Measurements from ENCODE around the gene NRG3.
"Not testable (repeated sequence)": the region's sequence is repeated elsewhere in the genome, so short reads cannot be mapped to it uniquely, and the experiment has no call there.

NRG3 gene

DNA sequence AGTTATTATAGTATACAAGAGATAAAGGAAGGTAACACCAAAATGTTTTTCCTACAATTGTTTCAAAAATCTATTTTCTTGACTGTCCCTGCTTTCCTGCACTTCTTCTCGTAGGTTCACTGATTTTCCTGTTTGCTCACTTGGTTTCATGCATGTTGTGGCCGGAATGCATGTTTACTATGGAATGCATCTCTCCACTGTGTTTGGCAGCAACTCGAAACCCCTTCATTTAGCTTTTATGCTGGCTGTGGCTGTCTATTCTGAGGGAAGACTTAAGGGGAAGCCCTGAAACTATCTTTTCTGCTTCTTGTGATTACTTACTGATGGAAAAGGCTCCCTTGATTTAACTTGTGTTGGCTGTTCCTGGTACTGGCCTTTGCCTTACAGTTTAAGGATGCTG lies 120.3 kb downstream of the NRG3 start:
- Histone ChIP-seq H3K9me3 (ENCODE audit: low read depth, low read length) (no peaks in the 10 kb centered on the region), H3K27ac (no peak overlapping the region), H3K9ac (ENCODE audit: insufficient read length) (no peak overlapping the region), H3K36me3 (ENCODE audit: insufficient read depth, low read length) (no peaks in the 10 kb centered on the region), H3K4me3 (no peak overlapping the region)
- no peak for DNase-seq (ENCODE audit: low read depth, low spot score)
- TF ChIP-seq EZH2 (IDR thresholded peaks at IDR 0.05) (no peak), FOXP2 (optimal IDR thresholded peaks at IDR 0.05; ENCODE audit: control extremely low read depth, extremely low read length, insufficient read depth) (no peak), POLR2AphosphoS5 (IDR thresholded peaks at IDR 0.05; ENCODE audit: borderline replicate concordance, low read depth, low read length) (no peak)

DNA sequence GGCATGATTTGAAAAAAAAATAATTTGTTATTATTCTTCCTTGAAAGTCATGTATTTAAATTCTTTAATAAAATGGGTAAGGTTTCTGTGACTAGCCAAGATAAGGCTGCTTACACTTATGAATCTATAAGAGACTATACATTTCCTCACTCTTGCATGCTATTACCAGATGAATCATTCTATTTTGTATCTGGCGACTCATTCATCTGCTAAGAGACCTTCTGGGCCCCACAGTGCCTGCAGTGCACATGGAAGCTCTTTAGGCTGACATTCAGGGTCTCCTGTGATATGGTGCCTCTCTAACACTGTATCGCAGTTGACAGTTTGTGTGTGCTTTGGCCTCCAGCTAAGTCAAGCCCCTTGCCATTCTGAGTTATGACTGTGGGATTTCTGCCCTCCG lies 121.9 kb downstream of the NRG3 start:
- H3K36me3 ChIP-seq (ENCODE audit: insufficient read depth, low read length): no peaks in the 10 kb centered on the region
- no peak for DNase-seq (ENCODE audit: low read depth, low spot score)
- H3K9ac ChIP-seq (ENCODE audit: insufficient read length): no peak overlapping the region
- TF ChIP-seq POLR2AphosphoS5 (IDR thresholded peaks at IDR 0.05; ENCODE audit: borderline replicate concordance, low read depth, low read length): no peak
- TF ChIP-seq EZH2 (IDR thresholded peaks at IDR 0.05): no peak
- no peak for TF ChIP-seq FOXP2 (optimal IDR thresholded peaks at IDR 0.05; ENCODE audit: control extremely low read depth, extremely low read length, insufficient read depth)
- no peak overlapping the region for H3K4me3 ChIP-seq
- H3K27ac ChIP-seq: no peak overlapping the region
- no peaks in the 10 kb centered on the region for H3K9me3 ChIP-seq (ENCODE audit: low read depth, low read length)

DNA sequence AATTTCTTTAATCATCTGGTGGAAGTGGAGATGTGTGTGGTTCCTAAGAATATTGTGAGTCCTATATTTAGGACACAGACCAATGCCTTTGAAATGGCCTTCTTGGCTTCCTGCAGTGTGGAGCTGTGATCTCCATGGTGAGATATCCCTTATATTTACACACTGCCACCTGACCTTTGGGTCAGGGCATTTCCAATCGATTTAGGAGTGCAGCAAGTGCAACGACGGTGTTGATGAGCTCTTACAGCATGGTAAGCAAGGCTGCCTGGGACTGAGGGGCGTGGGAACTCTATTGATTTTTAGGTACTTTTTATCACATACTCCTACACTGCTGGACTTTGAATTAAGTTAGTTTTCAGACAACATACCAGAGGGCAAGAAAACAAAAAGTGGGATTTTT lies 146.0 kb downstream of the NRG3 start:
- no peak for TF ChIP-seq EZH2 (IDR thresholded peaks at IDR 0.05)
- no peak for TF ChIP-seq POLR2AphosphoS5 (IDR thresholded peaks at IDR 0.05; ENCODE audit: borderline replicate concordance, low read depth, low read length)
- TF ChIP-seq FOXP2 (optimal IDR thresholded peaks at IDR 0.05; ENCODE audit: control extremely low read depth, extremely low read length, insufficient read depth): no peak
- DNase-seq (ENCODE audit: low read depth, low spot score): no peak
- Histone ChIP-seq H3K27ac (no peak overlapping the region), H3K36me3 (ENCODE audit: insufficient read depth, low read length) (no peaks in the 10 kb centered on the region), H3K4me3 (no peak overlapping the region), H3K9ac (ENCODE audit: insufficient read length) (no peak overlapping the region), H3K9me3 (ENCODE audit: low read depth, low read length) (no peaks in the 10 kb centered on the region)

DNA sequence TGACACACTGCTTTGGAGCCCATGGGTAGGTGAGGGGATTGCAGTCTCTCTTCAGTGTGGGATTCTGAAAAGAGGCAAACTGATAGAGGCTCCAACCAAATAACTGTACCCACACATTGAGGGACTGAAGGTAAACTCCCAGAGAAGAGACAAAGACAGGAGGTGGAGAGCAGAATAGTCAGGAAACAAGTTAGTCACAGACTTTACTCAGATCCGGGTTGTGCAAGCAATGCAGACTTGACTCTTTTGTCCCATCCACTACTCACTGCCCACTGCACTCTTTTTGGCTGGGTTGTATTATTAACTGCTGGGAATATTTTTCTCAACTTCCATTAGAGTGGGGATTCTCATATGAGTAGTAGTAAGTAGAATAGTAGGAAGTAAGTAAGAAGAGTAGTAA lies 152.7 kb downstream of the NRG3 start:
- Histone ChIP-seq H3K9me3 (ENCODE audit: low read depth, low read length) (no peaks in the 10 kb centered on the region), H3K36me3 (ENCODE audit: insufficient read depth, low read length) (no peaks in the 10 kb centered on the region), H3K27ac (no peak overlapping the region), H3K9ac (ENCODE audit: insufficient read length) (no peak overlapping the region), H3K4me3 (no peak overlapping the region)
- no peak for TF ChIP-seq FOXP2 (optimal IDR thresholded peaks at IDR 0.05; ENCODE audit: control extremely low read depth, extremely low read length, insufficient read depth)
- TF ChIP-seq EZH2 (IDR thresholded peaks at IDR 0.05): no peak
- no peak for TF ChIP-seq POLR2AphosphoS5 (IDR thresholded peaks at IDR 0.05; ENCODE audit: borderline replicate concordance, low read depth, low read length)
- DNase-seq (ENCODE audit: low read depth, low spot score): no peak

DNA sequence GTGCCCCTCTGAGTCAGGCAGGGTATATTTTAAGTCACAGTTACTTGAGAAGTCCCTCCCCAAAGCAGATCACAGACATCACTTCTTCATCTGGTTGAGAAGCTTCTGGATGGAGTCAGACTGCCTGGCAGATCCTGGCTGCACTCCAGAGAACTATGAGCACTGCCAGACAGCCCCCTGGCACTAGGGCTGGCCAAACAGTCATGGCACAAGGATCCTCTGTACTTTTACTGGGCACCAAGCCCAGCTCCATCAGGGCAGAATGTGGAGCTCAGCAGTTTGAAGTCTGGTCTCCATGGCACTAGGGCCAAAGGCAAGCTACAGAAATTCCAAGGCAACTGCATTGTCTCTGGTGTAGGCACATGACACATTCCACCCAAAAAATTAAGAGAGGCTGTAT lies 162.1 kb downstream of the NRG3 start:
- no peak overlapping the region for H3K9ac ChIP-seq (ENCODE audit: insufficient read length)
- no peak overlapping the region for H3K27ac ChIP-seq
- no peaks in the 10 kb centered on the region for H3K9me3 ChIP-seq (ENCODE audit: low read depth, low read length)
- no peak overlapping the region for H3K4me3 ChIP-seq
- no peaks in the 10 kb centered on the region for H3K36me3 ChIP-seq (ENCODE audit: insufficient read depth, low read length)
- DNase-seq (ENCODE audit: low read depth, low spot score): no peak
- TF ChIP-seq POLR2AphosphoS5 (IDR thresholded peaks at IDR 0.05; ENCODE audit: borderline replicate concordance, low read depth, low read length) (no peak), FOXP2 (optimal IDR thresholded peaks at IDR 0.05; ENCODE audit: control extremely low read depth, extremely low read length, insufficient read depth) (no peak), EZH2 (IDR thresholded peaks at IDR 0.05) (no peak)

DNA sequence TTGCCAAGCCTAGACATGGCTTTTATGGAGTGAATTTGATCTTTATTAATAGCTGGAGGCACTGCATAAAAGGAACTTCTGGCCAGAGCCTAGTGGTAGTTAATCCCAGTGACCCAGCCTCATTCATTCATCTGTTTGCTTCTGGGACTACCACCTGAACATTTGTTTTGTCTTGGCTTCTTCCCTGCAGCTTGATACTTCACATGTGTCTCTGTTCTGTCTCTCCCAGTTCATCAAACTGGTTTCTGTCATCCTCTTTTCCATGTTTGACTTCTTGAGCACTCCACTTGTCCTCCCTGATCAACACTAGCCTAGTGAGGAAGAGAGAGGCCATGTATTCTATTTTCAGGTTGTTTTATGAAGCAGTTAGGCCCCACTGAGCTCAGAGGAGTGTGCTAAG lies 163.6 kb downstream of the NRG3 start:
- no peak for DNase-seq (ENCODE audit: low read depth, low spot score)
- Histone ChIP-seq H3K36me3 (ENCODE audit: insufficient read depth, low read length) (no peaks in the 10 kb centered on the region), H3K9me3 (ENCODE audit: low read depth, low read length) (no peaks in the 10 kb centered on the region), H3K9ac (ENCODE audit: insufficient read length) (no peak overlapping the region), H3K27ac (no peak overlapping the region), H3K4me3 (no peak overlapping the region)
- TF ChIP-seq EZH2 (IDR thresholded peaks at IDR 0.05) (no peak), FOXP2 (optimal IDR thresholded peaks at IDR 0.05; ENCODE audit: control extremely low read depth, extremely low read length, insufficient read depth) (no peak)

DNA sequence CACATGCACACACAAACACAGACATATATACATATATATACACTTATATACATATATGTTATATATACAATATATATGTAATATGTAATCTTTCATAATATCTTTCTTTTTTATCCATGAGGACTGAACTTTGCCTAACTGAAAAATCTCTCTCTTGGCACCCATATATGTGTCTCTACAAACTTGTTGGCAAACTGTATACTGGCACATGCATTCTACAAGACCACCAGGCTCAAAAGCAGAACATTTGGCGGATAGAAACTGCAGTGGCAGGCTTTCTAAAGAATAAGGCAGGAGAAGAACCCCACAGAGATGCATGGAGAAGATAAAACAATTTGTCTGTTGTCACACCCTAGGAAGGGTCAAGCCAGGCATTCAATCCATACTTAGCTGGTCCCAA lies 165.3 kb downstream of the NRG3 start:
- TF ChIP-seq FOXP2 (optimal IDR thresholded peaks at IDR 0.05; ENCODE audit: control extremely low read depth, extremely low read length, insufficient read depth): no peak
- DNase-seq (ENCODE audit: low read depth, low spot score): no peak
- H3K9me3 ChIP-seq (ENCODE audit: low read depth, low read length): no peaks in the 10 kb centered on the region
- no peak overlapping the region for H3K9ac ChIP-seq (ENCODE audit: insufficient read length)
- H3K4me3 ChIP-seq: no peak overlapping the region
- no peaks in the 10 kb centered on the region for H3K36me3 ChIP-seq (ENCODE audit: insufficient read depth, low read length)
- H3K27ac ChIP-seq: no peak overlapping the region

DNA sequence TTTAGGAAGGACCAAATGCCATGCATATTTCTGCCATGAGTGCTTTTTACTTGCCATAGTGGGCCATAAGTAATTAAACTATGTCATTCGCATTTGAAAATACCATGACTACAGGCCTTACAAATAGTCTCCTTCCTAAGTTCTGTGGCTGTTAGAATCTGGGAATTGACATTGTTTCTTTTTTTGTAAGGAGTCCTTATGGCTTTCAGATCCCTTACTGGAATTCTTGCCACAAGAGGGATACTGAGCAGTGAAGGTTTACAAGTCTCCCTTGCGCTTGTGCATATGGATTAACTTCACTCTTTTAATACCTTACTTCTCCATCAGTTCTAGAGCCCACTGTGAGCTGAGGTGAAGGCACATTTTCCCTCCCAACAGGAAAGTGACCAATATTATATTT lies 166.0 kb downstream of the NRG3 start:
- Histone ChIP-seq H3K4me3 (no peak overlapping the region), H3K9me3 (ENCODE audit: low read depth, low read length) (no peaks in the 10 kb centered on the region), H3K27ac (no peak overlapping the region), H3K36me3 (ENCODE audit: insufficient read depth, low read length) (no peaks in the 10 kb centered on the region), H3K9ac (ENCODE audit: insufficient read length) (no peak overlapping the region)
- TF ChIP-seq FOXP2 (optimal IDR thresholded peaks at IDR 0.05; ENCODE audit: control extremely low read depth, extremely low read length, insufficient read depth) (no peak), EZH2 (IDR thresholded peaks at IDR 0.05) (no peak), POLR2AphosphoS5 (IDR thresholded peaks at IDR 0.05; ENCODE audit: borderline replicate concordance, low read depth, low read length) (no peak)
- no peak for DNase-seq (ENCODE audit: low read depth, low spot score)

DNA sequence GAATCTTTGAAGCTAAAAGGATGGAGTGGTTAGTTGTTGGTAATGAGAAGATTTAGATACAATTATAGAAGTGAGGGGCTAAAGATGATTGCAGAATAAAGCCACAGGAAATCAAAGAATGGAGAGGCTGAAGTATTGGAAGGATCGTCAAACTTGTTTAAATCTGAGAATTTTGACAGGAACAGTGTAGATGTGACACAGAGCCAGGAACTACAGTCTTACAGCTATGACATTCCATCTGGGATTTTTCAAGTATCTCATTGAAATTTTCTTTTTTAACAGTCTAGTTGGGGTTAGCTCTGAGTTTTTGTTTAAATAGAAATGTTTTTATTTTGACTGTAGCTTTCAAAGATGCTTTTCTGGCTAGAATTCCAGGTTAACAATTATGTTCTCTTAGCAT lies 181.4 kb downstream of the NRG3 start:
- H3K4me3 ChIP-seq: no peak overlapping the region
- H3K9ac ChIP-seq (ENCODE audit: insufficient read length): no peak overlapping the region
- H3K27ac ChIP-seq: no peak overlapping the region
- no peak for DNase-seq (ENCODE audit: low read depth, low spot score)
- H3K36me3 ChIP-seq (ENCODE audit: insufficient read depth, low read length): no peaks in the 10 kb centered on the region
- no peaks in the 10 kb centered on the region for H3K9me3 ChIP-seq (ENCODE audit: low read depth, low read length)
- TF ChIP-seq POLR2AphosphoS5 (IDR thresholded peaks at IDR 0.05; ENCODE audit: borderline replicate concordance, low read depth, low read length): no peak
- TF ChIP-seq EZH2 (IDR thresholded peaks at IDR 0.05): no peak
- TF ChIP-seq FOXP2 (optimal IDR thresholded peaks at IDR 0.05; ENCODE audit: control extremely low read depth, extremely low read length, insufficient read depth): no peak

DNA sequence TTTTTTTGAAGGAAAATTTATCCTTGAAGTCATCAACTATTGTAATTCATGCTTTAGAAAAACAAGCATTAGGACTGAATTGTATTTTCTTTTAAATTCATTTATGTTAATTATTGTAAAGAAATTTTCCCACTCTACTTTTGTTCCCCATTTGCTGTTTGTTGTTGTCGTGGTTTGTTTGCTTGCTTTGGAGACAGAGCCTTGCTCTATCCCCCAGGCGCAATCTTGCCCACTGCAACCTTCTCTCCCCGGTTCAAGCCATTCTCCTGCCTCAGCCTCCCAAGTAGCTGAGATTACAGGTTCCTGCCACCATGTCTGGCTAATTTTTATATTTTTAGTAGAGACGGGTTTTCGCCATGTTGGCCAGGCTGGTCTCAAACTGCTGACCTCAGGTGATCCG lies 192.2 kb downstream of the NRG3 start:
- DNase-seq (ENCODE audit: low read depth, low spot score); H3K9ac ChIP-seq (ENCODE audit: insufficient read length); H3K9me3 ChIP-seq (ENCODE audit: low read depth, low read length); H3K4me3 ChIP-seq; H3K36me3 ChIP-seq (ENCODE audit: insufficient read depth, low read length); H3K27ac ChIP-seq: not testable (repeated sequence)

Data from SK-N-MC (cell line).